K562 (cell line): ENCODE measurements around the gene CNKSR3. TPM values are rescaled to one million over a fixed set of nuclear protein-coding genes. Genes with fewer than 3 reads are reported as not detected.

ENCODE experiments used
- ARNT ChIP-seq, 2 experiments: fragments of 450-650 bp; IDR thresholded peaks; 2 replicates each; pipeline ENCODE4 v1.6.1; 2016; ENCODE audit warnings: mild to moderate bottlenecking in 1 of 2
- BRCA1 ChIP-seq, 2 experiments: fragments of 450-650 bp in 1 of 2; sonication (generic) in 1 of 2; formaldehyde crosslinking in 1 of 2; IDR thresholded peaks; 2 replicates each; pipeline versions ENCODE4 v1.5.0 to v1.6.1; 2017 to 2020; ENCODE audit warnings: mild to moderate bottlenecking in 1 of 2, missing genetic modification reagents in 1 of 2
- CHD7 ChIP-seq: fragments of 200-600 bp; sonication (generic); IDR thresholded peaks from one replicate; pipeline ENCODE4 v1.6.1; 2012; ENCODE audit warnings: mild to moderate bottlenecking, low read depth, low read length, inconsistent platforms
- FOXO4 ChIP-seq: fragments of 450-650 bp; formaldehyde crosslinking; IDR thresholded peaks from 2 replicates; pipeline ENCODE4 v1.4.0; 2020; ENCODE audit warnings: mild to moderate bottlenecking, moderate library complexity
- THAP12 ChIP-seq: fragments of 250-450 bp; sonication (Bioruptor Pico); IDR thresholded peaks from 2 replicates; pipeline ENCODE4 v1.9.0; 2021; ENCODE audit warnings: mild to moderate bottlenecking, inconsistent platforms
- U2AF1 ChIP-seq: fragments of 200-400 bp; formaldehyde crosslinking; optimal IDR thresholded peaks from 2 replicates; pipeline ENCODE3; 2017; ENCODE audit warnings: mild to moderate bottlenecking, low read depth, low read length, moderate library complexity
- ZFPM2 ChIP-seq: fragments of 250-450 bp; sonication (Bioruptor Pico); IDR thresholded peaks from 2 replicates; pipeline ENCODE4 v1.5.1; 2022; ENCODE audit warnings: mild to moderate bottlenecking
- ZNF324 ChIP-seq: fragments of 250-450 bp; sonication (Bioruptor Pico); IDR thresholded peaks from 2 replicates; pipeline ENCODE4 v1.4.0; 2020; ENCODE audit warnings: mild to moderate bottlenecking
- ZNF395 ChIP-seq: fragments of 200-800 bp; sonication (Bioruptor generic); IDR thresholded peaks from 2 replicates; pipeline ENCODE4 v1.6.1; 2017; ENCODE audit warnings: missing genetic modification characterization, missing compliant biosample characterization
- polyA plus RNA-seq, 8 experiments: library from polyadenylated mRNA; depleted of rRNA in 4 of 8; stranded (reverse) in 5 of 8; unstranded in 3 of 8; fragments of >200 nt; fragmentation: Nextera tagmentation in 2 of 8; fragmentation: Illumina TruSeq in 1 of 8; extraction: Ambion mirVana in 2 of 8; extraction: Trizol in 1 of 8; gene quantifications; 2 replicates each; pipeline versions ENCODE4 v1.2.1 to v1.2.3, GENCODE V29; 2011 to 2014; ENCODE audit warnings: inconsistent platforms in 1 of 8, missing spikeins in 1 of 8
- total RNA-seq, 7 experiments: library from RNA; depleted of rRNA in 6 of 7; stranded (reverse); fragments of >200 nt in 6 of 7; fragmentation: Illumina TruSeq in 2 of 7; extraction: Trizol in 2 of 7; gene quantifications; 2 replicates each; pipeline versions ENCODE4 v1.2.1 to v1.2.3, GENCODE V29; 2011 to 2021; ENCODE audit warnings: low replicate concordance in 1 of 7

CNKSR3 gene
- total and polyA plus RNA-seq, 9 of the 15 experiments (the other 6 are each of a cell fraction or from before 2014, with no cell fraction given), result 4.5 to 29.6 (median 9.5) TPM

- TF ChIP-seq THAP12 (CRISPR knock-in tag) (no peak), FOXO4 (CRISPR knock-in tag) (no peak), ZNF324 (no peak), ZFPM2 (CRISPR knock-in tag) (no peak), CHD7 (no peak), U2AF1 (no peak), ZNF395 (no peak), ARNT (IDR thresholded peaks at IDR 0.05) (no peak), BRCA1 (IDR thresholded peaks at IDR 0.05) (no peak), BRCA1 (CRISPR knock-in tag; IDR thresholded peaks at IDR 0.05) (no peak)
Measured at GRCh38 chr6:154343473-154344308, 166.8 kb downstream of the CNKSR3 start (continued).
